Lower leg skin (tissue), 3 donors: ENCODE results near the gene CABP4.

Source experiments
- CTCF ChIP-seq, 3 donors: fragments of 450-650 bp; IDR thresholded peaks; one replicate each; pipeline ENCODE4 v1.5.1; 2016; ENCODE audit warnings: antibody characterized with exemption in 3 of 3, mild to moderate bottlenecking in 3 of 3, moderate library complexity in 2 of 3
- POLR2A ChIP-seq, 2 donors: fragments of 450-650 bp; IDR thresholded peaks; one replicate each; pipeline ENCODE4 v1.6.1; 2016 to 2017; ENCODE audit warnings: antibody characterized with exemption in 2 of 2, mild to moderate bottlenecking in 1 of 2, moderate library complexity in 1 of 2

GRCh38 chr11:67405688-67406339 is 49.3 kb upstream of the CABP4 start:
- no peak for TF ChIP-seq CTCF (IDR thresholded peaks at IDR 0.05)
- TF ChIP-seq POLR2A (IDR thresholded peaks at IDR 0.05) = no peak
